Measurements from ENCODE around the gene KCNJ1.

DNA sequence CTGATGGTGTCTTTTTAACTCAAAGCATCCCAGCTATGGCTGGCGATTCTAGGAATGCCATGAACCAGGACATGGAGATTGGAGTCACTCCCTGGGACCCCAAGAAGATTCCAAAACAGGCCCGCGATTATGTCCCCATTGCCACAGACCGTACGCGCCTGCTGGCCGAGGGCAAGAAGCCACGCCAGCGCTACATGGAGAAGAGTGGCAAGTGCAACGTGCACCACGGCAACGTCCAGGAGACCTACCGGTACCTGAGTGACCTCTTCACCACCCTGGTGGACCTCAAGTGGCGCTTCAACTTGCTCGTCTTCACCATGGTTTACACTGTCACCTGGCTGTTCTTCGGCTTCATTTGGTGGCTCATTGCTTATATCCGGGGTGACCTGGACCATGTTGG is 44.1 kb upstream of the KCNJ1 start:
- TF ChIP-seq, protein P1, sequence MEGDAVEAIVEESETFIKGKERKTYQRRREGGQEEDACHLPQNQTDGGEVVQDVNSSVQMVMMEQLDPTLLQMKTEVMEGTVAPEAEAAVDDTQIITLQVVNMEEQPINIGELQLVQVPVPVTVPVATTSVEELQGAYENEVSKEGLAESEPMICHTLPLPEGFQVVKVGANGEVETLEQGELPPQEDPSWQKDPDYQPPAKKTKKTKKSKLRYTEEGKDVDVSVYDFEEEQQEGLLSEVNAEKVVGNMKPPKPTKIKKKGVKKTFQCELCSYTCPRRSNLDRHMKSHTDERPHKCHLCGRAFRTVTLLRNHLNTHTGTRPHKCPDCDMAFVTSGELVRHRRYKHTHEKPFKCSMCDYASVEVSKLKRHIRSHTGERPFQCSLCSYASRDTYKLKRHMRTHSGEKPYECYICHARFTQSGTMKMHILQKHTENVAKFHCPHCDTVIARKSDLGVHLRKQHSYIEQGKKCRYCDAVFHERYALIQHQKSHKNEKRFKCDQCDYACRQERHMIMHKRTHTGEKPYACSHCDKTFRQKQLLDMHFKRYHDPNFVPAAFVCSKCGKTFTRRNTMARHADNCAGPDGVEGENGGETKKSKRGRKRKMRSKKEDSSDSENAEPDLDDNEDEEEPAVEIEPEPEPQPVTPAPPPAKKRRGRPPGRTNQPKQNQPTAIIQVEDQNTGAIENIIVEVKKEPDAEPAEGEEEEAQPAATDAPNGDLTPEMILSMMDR (IDR thresholded peaks at IDR 0.05), result no peak
- TF ChIP-seq POLR2AphosphoS5 (IDR thresholded peaks at IDR 0.05), result no peak
- TF ChIP-seq EP300 (IDR thresholded peaks at IDR 0.05), result no peak

All from stomach (tissue), 4 donors.